AG09309 (cell line): ENCODE measurements around the gene RAET1E.

Experiments
- DNase-seq: peaks from one replicate; pipeline ENCODE4 v3.0.0-alpha.2; 2010; ENCODE audit warnings: low read depth
- H3K4me3 ChIP-seq: 2 replicates; pipeline ENCODE4 v1.5.1; 2011; ENCODE audit warnings: mild to moderate bottlenecking, low read depth, low read length, moderate library complexity; ENCODE audit not compliant: control insufficient read depth
- TF ChIP-seq, protein P1 (sequence below): IDR thresholded peaks from 2 replicates; pipeline ENCODE4 v1.5.1; 2011; ENCODE audit warnings: mild to moderate bottlenecking, low read depth, low read length, inconsistent platforms; ENCODE audit not compliant: insufficient read depth, control insufficient read depth; ENCODE audit errors: missing control alignments

The RAET1E gene

DNA sequence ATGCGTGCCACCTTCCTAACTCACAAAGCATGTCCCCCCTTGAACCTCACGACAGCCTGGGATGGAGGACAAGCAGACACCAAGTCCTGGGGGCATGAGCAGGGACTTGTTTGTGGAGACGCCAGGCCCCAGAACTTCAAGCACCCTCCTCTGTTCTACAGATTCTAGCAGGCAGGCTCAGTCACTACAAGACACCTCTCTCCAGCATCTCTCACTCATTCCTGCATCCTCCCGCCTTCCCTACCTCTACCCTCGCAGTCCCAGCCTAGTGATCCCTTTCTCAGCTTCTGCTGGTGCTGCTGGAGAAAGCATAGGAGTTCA lies 37.4 kb downstream of the RAET1E start:
- no peak overlapping the region for H3K4me3 ChIP-seq
- TF ChIP-seq, protein P1, sequence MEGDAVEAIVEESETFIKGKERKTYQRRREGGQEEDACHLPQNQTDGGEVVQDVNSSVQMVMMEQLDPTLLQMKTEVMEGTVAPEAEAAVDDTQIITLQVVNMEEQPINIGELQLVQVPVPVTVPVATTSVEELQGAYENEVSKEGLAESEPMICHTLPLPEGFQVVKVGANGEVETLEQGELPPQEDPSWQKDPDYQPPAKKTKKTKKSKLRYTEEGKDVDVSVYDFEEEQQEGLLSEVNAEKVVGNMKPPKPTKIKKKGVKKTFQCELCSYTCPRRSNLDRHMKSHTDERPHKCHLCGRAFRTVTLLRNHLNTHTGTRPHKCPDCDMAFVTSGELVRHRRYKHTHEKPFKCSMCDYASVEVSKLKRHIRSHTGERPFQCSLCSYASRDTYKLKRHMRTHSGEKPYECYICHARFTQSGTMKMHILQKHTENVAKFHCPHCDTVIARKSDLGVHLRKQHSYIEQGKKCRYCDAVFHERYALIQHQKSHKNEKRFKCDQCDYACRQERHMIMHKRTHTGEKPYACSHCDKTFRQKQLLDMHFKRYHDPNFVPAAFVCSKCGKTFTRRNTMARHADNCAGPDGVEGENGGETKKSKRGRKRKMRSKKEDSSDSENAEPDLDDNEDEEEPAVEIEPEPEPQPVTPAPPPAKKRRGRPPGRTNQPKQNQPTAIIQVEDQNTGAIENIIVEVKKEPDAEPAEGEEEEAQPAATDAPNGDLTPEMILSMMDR: no peak
- no peak for DNase-seq

DNA sequence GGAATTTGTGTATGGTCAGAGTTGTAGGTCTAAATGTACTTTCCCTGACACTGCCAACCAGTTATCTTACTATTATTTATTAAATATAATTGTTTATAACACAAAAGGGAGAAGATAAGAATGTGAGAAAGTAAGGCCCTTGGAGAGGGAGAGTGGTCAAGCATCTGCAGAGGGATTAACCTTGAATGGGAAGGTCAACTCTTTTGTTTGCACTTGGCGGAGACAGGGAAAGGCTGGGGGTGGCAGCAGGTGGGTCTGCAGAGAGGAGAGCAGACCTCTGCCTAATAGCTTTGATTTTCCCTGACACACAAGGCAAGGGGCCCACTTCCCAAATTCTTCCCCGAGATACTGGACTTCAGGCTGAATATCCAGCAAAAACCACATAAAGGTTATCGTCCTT lies 38.0 kb downstream of the RAET1E start:
- TF ChIP-seq, protein P1: no peak
- no peak for DNase-seq
- no peak overlapping the region for H3K4me3 ChIP-seq

DNA sequence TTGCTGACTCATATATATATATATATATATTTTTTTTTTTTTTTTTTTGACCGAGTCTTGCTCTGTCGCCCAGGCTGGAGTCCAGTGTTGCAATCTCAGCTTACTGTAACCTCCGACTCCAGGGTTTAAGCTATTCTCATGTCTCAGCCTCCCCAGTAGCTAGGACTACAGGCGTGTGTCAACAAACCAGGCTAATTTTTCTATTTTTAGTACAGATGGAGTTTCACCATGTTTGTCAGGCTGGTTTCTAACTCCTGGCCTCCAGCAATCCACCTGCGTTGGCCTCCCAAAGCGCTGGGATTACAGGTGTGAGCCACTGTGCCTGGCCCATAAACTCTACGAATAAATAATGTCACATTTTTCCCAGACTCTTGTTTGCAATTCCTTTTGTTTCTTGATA lies 38.5 kb downstream of the RAET1E start:
- DNase-seq: no peak
- TF ChIP-seq, protein P1: no peak
- H3K4me3 ChIP-seq: no peak overlapping the region

DNA sequence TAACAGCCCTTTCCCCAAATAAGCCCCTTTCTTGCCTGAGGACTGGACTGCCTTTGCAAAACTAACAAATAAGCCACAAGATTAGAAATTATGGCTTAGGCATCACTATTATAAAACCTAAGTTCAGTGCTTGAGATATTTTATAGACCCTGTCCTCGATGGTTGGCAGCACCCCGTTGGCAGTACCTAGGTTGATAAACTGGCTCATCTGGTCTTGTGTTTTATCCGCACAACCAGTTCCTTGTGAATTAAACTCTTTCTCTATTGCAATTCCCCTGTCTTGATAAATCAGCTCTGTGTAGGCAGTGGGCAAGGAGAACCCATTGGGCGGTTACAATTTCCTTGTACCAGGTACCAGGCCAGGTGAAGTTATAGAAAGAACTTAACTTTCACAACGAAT lies 40.4 kb downstream of the RAET1E start:
- H3K4me3 ChIP-seq: no peak overlapping the region
- no peak for DNase-seq
- TF ChIP-seq, protein P1: no peak

DNA sequence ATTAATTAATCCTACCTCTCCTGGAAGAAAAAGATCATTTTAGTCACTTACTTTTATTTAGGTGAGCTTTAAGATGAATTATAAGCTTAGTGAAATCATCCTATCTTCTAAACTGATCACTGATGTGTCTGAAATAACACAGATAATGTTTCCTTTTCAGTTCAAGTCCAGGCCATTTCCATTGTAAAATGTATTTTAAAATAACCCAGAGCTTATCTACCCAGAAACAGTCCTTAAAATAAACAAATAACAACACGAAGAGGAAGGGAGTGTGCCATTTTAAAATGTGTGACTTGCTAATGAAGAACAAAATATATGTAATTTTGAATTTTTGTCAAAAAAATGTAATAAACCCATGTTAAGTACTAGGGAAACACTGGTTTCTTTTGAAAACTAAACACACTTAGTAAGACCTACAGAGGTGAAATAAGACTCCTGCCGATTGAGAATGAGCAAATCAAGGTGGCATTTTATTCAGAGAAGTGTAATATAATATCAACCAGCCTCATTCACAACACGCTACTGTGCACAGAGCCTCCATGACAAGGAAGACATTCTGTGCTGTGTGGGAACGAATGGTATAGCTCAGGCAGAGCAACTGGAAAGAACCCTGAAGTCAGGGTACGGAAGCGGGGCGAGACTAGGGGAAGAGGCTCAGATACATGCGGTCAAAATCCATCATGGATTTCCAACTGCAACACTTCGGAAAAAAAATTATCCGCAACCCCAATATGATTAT lies 41.5 kb downstream of the RAET1E start:
- TF ChIP-seq, protein P1: no peak
- no peak for DNase-seq
- H3K4me3 ChIP-seq: no peak overlapping the region

DNA sequence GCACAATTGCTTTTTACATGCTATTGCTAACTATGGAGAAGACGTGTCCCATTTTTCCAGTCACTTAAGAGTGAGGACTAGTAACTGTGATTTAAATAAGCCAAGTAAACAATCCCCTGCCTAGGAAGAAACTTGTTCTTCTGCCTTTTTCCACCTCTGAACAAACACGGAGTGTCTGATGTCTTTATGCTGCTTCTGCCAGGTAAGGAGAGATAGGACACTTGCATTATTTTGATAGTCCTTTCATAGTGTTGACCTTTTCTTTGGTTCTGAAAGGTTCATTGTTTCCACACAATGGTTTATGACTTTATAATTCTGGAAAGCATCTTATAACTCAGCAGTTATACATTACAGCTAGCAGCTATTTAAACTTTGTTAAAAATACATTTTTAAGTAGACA lies 42.2 kb downstream of the RAET1E start:
- DNase-seq: no peak
- TF ChIP-seq, protein P1: no peak
- H3K4me3 ChIP-seq: peak overlapping the region; percentile 15
